GM23338 (cell line): ENCODE results near the gene GRID1. TPM values are rescaled to one million over a fixed set of nuclear protein-coding genes. Genes with fewer than 3 reads are reported as not detected.

Experiments used
- ATAC-seq: fragments of 200-7000 bp; cut with Tn5 transposase; 3 replicates; pipeline ENCODE4 v1.9.1; 2020
- DNase-seq: peaks from one replicate; pipeline ENCODE4 v3.0.0-alpha.2; 2015; ENCODE audit warnings: low spot score
- H2AFZ ChIP-seq: fragments of 200-600 bp; sonication (generic); 2 replicates; pipeline ENCODE4 v1.8.0; 2016; ENCODE audit warnings: antibody characterized with exemption, mild to moderate bottlenecking, moderate library complexity
- H3F3A ChIP-seq: fragments of 200-600 bp; sonication (generic); replicated peaks from 2 replicates; pipeline ENCODE4 v1.8.0; 2017; ENCODE audit warnings: antibody characterized with exemption, mixed run types, low read depth
- H3K27ac ChIP-seq: fragments of 200-600 bp; sonication (generic); 2 replicates; pipeline ENCODE4 v1.6.1; 2016; ENCODE audit warnings: low read depth
- H3K27me3 ChIP-seq: fragments of 200-600 bp; sonication (generic); 2 replicates; pipeline ENCODE4 v1.8.0; 2016; ENCODE audit warnings: mild to moderate bottlenecking, mixed run types, moderate library complexity; ENCODE audit not compliant: insufficient read depth
- H3K36me3 ChIP-seq: fragments of 200-600 bp; sonication (generic); 2 replicates; pipeline ENCODE4 v1.8.0; 2016; ENCODE audit warnings: mild to moderate bottlenecking; ENCODE audit not compliant: insufficient read depth
- H3K4me1 ChIP-seq: fragments of 200-600 bp; sonication (generic); 2 replicates; pipeline ENCODE4 v1.8.0; 2016; ENCODE audit warnings: mild to moderate bottlenecking, moderate library complexity; ENCODE audit not compliant: insufficient read depth
- H3K4me2 ChIP-seq: fragments of 200-600 bp; sonication (generic); 2 replicates; pipeline ENCODE4 v1.7.1; 2017; ENCODE audit warnings: mixed run types
- H3K4me3 ChIP-seq: fragments of 200-600 bp; sonication (generic); 2 replicates; pipeline ENCODE4 v1.6.1; 2016; ENCODE audit warnings: mixed run types
- H3K79me2 ChIP-seq: fragments of 200-600 bp; sonication (generic); replicated peaks from 2 replicates; pipeline ENCODE4 v1.8.0; 2017; ENCODE audit warnings: mild to moderate bottlenecking; ENCODE audit not compliant: insufficient read depth
- H3K9me2 ChIP-seq: fragments of 200-600 bp; sonication (generic); 2 replicates; pipeline ENCODE4 v1.8.0; 2017; ENCODE audit not compliant: insufficient read depth
- H4K20me1 ChIP-seq: fragments of 200-600 bp; sonication (generic); replicated peaks from 2 replicates; pipeline ENCODE4 v1.8.0; 2017; ENCODE audit warnings: mild to moderate bottlenecking; ENCODE audit not compliant: insufficient read depth
- H3K27ac Mint-ChIP-seq: 2 replicates; pipeline ENCODE4 v1.8.0; 2020; ENCODE audit warnings: inconsistent platforms, mild to moderate bottlenecking, moderate library complexity, mixed read lengths
- H3K27me3 Mint-ChIP-seq: 3 replicates; pipeline ENCODE4 v1.8.0; 2022; ENCODE audit warnings: low read depth, mild to moderate bottlenecking, moderate library complexity, mixed read lengths, inconsistent platforms; ENCODE audit not compliant: insufficient read depth, poor library complexity
- H3K36me3 Mint-ChIP-seq: 3 replicates; pipeline ENCODE4 v1.8.0; 2021; ENCODE audit warnings: low read depth, mild to moderate bottlenecking, inconsistent platforms, moderate library complexity, mixed read lengths
- H3K4me1 Mint-ChIP-seq: 3 replicates; pipeline ENCODE4 v1.8.0; 2020; ENCODE audit warnings: mild to moderate bottlenecking, inconsistent platforms, mixed read lengths
- H3K4me3 Mint-ChIP-seq: 3 replicates; pipeline ENCODE4 v1.8.0; 2021; ENCODE audit warnings: moderate library complexity, mild to moderate bottlenecking, inconsistent platforms, mixed read lengths
- H3K9me3 Mint-ChIP-seq: 3 replicates; pipeline ENCODE4 v1.8.0; 2020; ENCODE audit warnings: moderate library complexity, mild to moderate bottlenecking, inconsistent platforms, mixed read lengths
- CREB1 ChIP-seq: fragments of 250-450 bp; sonication (Bioruptor Pico); IDR thresholded peaks from 2 replicates; pipeline ENCODE4 v1.5.0; 2020; ENCODE audit warnings: low read depth, mild to moderate bottlenecking, moderate library complexity
- CTCF ChIP-seq, 2 experiments: fragments of 200-600 bp in 1 of 2; sonication (generic) in 1 of 2; conservative IDR thresholded peaks; 2 replicates each; pipeline versions ENCODE4 v1.5.1 to v1.6.1; 2016 to 2017; ENCODE audit warnings: antibody characterized with exemption in 2 of 2, low read depth in 2 of 2, mild to moderate bottlenecking in 2 of 2, moderate library complexity in 1 of 2
- EZH2 ChIP-seq: fragments of 200-600 bp; sonication (generic); IDR thresholded peaks from one replicate; pipeline ENCODE4 v1.8.0; 2017; ENCODE audit warnings: antibody characterized with exemption, mild to moderate bottlenecking, low read depth; ENCODE audit not compliant: unreplicated experiment
- EZH2phosphoT487 ChIP-seq: fragments of 200-600 bp; sonication (generic); IDR thresholded peaks from one replicate; pipeline ENCODE4 v1.8.1; 2018; ENCODE audit warnings: antibody characterized with exemption; ENCODE audit not compliant: unreplicated experiment
- JUNB ChIP-seq: IDR thresholded peaks from one replicate; pipeline ENCODE4 v1.6.1; 2016; ENCODE audit warnings: antibody characterized with exemption; ENCODE audit not compliant: unreplicated experiment
- NANOG ChIP-seq: IDR thresholded peaks from 2 replicates; pipeline ENCODE4 v1.6.1; 2016; ENCODE audit warnings: antibody characterized with exemption, borderline replicate concordance
- POLR2AphosphoS5 ChIP-seq: IDR thresholded peaks from 2 replicates; pipeline ENCODE4 v1.6.1; 2016; ENCODE audit warnings: antibody characterized with exemption, low read depth
- STAT1 ChIP-seq: IDR thresholded peaks from one replicate; pipeline ENCODE4 v1.6.1; 2016; ENCODE audit warnings: antibody characterized with exemption; ENCODE audit not compliant: unreplicated experiment
- ZNF114 ChIP-seq: fragments of 250-450 bp; sonication (Bioruptor Pico); IDR thresholded peaks from 2 replicates; pipeline ENCODE4 v1.5.0; 2020; ENCODE audit warnings: mild to moderate bottlenecking, moderate library complexity
- ZNF331 ChIP-seq: fragments of 250-450 bp; sonication (Bioruptor Pico); IDR thresholded peaks from 2 replicates; pipeline ENCODE4 v1.5.0; 2020; ENCODE audit warnings: low read depth, mild to moderate bottlenecking, moderate library complexity
- polyA plus RNA-seq: library from polyadenylated mRNA; unstranded; fragments of >200 nt; fragmentation: Nextera tagmentation; extraction: Ambion mirVana; gene quantifications from 2 replicates; pipeline ENCODE4 v1.2.1, GENCODE V29; 2016
- total RNA-seq: library from RNA; depleted of rRNA; stranded (reverse); fragments of >200 nt; shearing (Covaris generic); gene quantifications from 2 replicates; pipeline ENCODE4 v1.2.3, GENCODE V29; 2014
- TF ChIP-seq, protein P1 (sequence below): IDR thresholded peaks from one replicate; pipeline ENCODE4 v1.6.1; 2018; ENCODE audit warnings: antibody characterized with exemption; ENCODE audit not compliant: unreplicated experiment
- TF ChIP-seq, protein P2 (sequence below): fragments of 250-450 bp; sonication (Bioruptor Pico); IDR thresholded peaks from 2 replicates; pipeline ENCODE4 v1.5.0; 2020; ENCODE audit warnings: mild to moderate bottlenecking, moderate library complexity
- TF ChIP-seq, protein P3 (sequence below): IDR thresholded peaks from 2 replicates; pipeline ENCODE4 v1.6.1; 2016; ENCODE audit warnings: antibody characterized with exemption

GRID1 gene
- total and polyA plus RNA-seq, 2 experiments from 2014 or later: 0.14 to 0.15 TPM

DNA sequence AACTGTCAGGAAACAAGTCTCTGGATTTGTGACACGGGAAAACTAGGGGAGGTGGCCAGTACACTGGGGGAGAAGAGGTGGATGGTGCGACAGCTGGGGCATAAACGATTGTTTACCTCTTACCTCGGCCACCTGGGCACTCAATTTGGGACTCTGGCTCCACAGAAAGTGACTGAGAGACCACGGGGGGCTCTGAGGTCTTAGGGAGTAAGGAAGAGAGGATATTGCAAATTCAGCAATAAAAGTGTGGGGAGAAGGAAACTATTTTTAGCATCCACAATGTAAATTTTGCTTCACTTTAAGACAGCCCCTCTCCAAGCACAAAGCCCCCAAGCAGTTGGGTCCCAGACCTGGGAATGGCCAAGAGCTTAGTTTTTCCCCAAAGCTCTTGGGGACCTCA is 440.5 kb downstream of the GRID1 start:
- Histone ChIP-seq H3K4me3 (no peak overlapping the region), H4K20me1 (no peaks in the 10 kb centered on the region), H3K9me2 (no peaks in the 10 kb centered on the region), H3F3A (no peaks in the 10 kb centered on the region), H2AFZ (no peak overlapping the region), H3K36me3 (no peaks in the 10 kb centered on the region), H3K27ac (no peak overlapping the region), H3K79me2 (no peaks in the 10 kb centered on the region), H3K27me3 (no peaks in the 10 kb centered on the region), H3K4me2 (no peak overlapping the region), H3K4me1 (no peaks in the 10 kb centered on the region)
- Mint-ChIP-seq H3K27me3 (no peaks in the 10 kb centered on the region), H3K4me1 (no peaks in the 10 kb centered on the region), H3K27ac (no peak overlapping the region), H3K4me3 (no peak overlapping the region), H3K9me3 (peaks cover 83% of the 10 kb centered on the region), H3K36me3 (no peaks in the 10 kb centered on the region; the same call in 1 of the 3 replicates)
- TF ChIP-seq JUNB (no peak), ZNF331 (CRISPR knock-in tag) (no peak), NANOG (no peak), ZNF114 (CRISPR knock-in tag) (no peak), CREB1 (CRISPR knock-in tag) (no peak), EZH2 (no peak), POLR2AphosphoS5 (no peak), STAT1 (no peak), EZH2phosphoT487 (no peak), CTCF (conservative IDR thresholded peaks at IDR 0.05; ENCODE audit: low read depth in 2 of 2) (no peak)
- TF ChIP-seq, protein P1, sequence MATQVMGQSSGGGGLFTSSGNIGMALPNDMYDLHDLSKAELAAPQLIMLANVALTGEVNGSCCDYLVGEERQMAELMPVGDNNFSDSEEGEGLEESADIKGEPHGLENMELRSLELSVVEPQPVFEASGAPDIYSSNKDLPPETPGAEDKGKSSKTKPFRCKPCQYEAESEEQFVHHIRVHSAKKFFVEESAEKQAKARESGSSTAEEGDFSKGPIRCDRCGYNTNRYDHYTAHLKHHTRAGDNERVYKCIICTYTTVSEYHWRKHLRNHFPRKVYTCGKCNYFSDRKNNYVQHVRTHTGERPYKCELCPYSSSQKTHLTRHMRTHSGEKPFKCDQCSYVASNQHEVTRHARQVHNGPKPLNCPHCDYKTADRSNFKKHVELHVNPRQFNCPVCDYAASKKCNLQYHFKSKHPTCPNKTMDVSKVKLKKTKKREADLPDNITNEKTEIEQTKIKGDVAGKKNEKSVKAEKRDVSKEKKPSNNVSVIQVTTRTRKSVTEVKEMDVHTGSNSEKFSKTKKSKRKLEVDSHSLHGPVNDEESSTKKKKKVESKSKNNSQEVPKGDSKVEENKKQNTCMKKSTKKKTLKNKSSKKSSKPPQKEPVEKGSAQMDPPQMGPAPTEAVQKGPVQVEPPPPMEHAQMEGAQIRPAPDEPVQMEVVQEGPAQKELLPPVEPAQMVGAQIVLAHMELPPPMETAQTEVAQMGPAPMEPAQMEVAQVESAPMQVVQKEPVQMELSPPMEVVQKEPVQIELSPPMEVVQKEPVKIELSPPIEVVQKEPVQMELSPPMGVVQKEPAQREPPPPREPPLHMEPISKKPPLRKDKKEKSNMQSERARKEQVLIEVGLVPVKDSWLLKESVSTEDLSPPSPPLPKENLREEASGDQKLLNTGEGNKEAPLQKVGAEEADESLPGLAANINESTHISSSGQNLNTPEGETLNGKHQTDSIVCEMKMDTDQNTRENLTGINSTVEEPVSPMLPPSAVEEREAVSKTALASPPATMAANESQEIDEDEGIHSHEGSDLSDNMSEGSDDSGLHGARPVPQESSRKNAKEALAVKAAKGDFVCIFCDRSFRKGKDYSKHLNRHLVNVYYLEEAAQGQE: no peak
- TF ChIP-seq, protein P2, sequence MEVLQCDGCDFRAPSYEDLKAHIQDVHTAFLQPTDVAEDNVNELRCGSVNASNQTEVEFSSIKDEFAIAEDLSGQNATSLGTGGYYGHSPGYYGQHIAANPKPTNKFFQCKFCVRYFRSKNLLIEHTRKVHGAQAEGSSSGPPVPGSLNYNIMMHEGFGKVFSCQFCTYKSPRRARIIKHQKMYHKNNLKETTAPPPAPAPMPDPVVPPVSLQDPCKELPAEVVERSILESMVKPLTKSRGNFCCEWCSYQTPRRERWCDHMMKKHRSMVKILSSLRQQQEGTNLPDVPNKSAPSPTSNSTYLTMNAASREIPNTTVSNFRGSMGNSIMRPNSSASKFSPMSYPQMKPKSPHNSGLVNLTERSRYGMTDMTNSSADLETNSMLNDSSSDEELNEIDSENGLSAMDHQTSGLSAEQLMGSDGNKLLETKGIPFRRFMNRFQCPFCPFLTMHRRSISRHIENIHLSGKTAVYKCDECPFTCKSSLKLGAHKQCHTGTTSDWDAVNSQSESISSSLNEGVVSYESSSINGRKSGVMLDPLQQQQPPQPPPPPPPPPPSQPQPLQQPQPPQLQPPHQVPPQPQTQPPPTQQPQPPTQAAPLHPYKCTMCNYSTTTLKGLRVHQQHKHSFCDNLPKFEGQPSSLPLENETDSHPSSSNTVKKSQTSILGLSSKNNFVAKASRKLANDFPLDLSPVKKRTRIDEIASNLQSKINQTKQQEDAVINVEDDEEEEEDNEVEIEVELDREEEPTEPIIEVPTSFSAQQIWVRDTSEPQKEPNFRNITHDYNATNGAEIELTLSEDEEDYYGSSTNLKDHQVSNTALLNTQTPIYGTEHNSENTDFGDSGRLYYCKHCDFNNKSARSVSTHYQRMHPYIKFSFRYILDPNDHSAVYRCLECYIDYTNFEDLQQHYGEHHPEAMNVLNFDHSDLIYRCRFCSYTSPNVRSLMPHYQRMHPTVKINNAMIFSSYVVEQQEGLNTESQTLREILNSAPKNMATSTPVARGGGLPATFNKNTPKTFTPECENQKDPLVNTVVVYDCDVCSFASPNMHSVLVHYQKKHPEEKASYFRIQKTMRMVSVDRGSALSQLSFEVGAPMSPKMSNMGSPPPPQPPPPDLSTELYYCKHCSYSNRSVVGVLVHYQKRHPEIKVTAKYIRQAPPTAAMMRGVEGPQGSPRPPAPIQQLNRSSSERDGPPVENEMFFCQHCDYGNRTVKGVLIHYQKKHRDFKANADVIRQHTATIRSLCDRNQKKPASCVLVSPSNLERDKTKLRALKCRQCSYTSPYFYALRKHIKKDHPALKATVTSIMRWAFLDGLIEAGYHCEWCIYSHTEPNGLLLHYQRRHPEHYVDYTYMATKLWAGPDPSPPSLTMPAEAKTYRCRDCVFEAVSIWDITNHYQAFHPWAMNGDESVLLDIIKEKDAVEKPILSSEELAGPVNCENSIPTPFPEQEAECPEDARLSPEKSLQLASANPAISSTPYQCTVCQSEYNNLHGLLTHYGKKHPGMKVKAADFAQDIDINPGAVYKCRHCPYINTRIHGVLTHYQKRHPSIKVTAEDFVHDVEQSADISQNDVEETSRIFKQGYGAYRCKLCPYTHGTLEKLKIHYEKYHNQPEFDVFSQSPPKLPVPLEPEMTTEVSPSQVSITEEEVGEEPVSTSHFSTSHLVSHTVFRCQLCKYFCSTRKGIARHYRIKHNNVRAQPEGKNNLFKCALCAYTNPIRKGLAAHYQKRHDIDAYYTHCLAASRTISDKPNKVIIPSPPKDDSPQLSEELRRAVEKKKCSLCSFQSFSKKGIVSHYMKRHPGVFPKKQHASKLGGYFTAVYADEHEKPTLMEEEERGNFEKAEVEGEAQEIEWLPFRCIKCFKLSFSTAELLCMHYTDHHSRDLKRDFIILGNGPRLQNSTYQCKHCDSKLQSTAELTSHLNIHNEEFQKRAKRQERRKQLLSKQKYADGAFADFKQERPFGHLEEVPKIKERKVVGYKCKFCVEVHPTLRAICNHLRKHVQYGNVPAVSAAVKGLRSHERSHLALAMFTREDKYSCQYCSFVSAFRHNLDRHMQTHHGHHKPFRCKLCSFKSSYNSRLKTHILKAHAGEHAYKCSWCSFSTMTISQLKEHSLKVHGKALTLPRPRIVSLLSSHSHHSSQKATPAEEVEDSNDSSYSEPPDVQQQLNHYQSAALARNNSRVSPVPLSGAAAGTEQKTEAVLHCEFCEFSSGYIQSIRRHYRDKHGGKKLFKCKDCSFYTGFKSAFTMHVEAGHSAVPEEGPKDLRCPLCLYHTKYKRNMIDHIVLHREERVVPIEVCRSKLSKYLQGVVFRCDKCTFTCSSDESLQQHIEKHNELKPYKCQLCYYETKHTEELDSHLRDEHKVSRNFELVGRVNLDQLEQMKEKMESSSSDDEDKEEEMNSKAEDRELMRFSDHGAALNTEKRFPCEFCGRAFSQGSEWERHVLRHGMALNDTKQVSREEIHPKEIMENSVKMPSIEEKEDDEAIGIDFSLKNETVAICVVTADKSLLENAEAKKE (CRISPR knock-in tag): no peak
- TF ChIP-seq, protein P3, sequence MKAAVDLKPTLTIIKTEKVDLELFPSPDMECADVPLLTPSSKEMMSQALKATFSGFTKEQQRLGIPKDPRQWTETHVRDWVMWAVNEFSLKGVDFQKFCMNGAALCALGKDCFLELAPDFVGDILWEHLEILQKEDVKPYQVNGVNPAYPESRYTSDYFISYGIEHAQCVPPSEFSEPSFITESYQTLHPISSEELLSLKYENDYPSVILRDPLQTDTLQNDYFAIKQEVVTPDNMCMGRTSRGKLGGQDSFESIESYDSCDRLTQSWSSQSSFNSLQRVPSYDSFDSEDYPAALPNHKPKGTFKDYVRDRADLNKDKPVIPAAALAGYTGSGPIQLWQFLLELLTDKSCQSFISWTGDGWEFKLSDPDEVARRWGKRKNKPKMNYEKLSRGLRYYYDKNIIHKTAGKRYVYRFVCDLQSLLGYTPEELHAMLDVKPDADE: no peak
- DNase-seq: no peak
- no peak for ATAC-seq
